Fibroblast of lung (primary cell): ENCODE measurements around the gene CCDC93. TPM values are rescaled to one million over a fixed set of nuclear protein-coding genes. Genes with fewer than 3 reads are reported as not detected.

ENCODE experiments used
- DNase-seq, 2 donors: peaks; one replicate each; pipeline versions ENCODE4 v3.0.0 to v3.0.0-alpha.2; 2010; ENCODE audit warnings: low read depth in 2 of 2
- H2AFZ ChIP-seq: 2 replicates; pipeline ENCODE4 v1.5.1; 2012; ENCODE audit warnings: low read length, control low read depth, inconsistent platforms
- H3K27ac ChIP-seq: 2 replicates; pipeline ENCODE4 v1.5.1; 2011; ENCODE audit warnings: low read length, control low read depth; ENCODE audit not compliant: insufficient read depth
- H3K27me3 ChIP-seq: 2 replicates; pipeline ENCODE4 v1.5.1; 2011; ENCODE audit warnings: mild to moderate bottlenecking, low read length; ENCODE audit not compliant: control insufficient read depth, insufficient read depth
- H3K36me3 ChIP-seq: 2 replicates; pipeline ENCODE4 v1.5.1; 2011; ENCODE audit warnings: low read length; ENCODE audit not compliant: control insufficient read depth, insufficient read depth
- H3K4me1 ChIP-seq: 2 replicates; pipeline ENCODE4 v1.5.1; 2011; ENCODE audit warnings: low read length; ENCODE audit not compliant: control insufficient read depth, insufficient read depth; ENCODE audit errors: extremely low read depth
- H3K4me2 ChIP-seq: 2 replicates; pipeline ENCODE4 v1.5.1; 2011; ENCODE audit warnings: low read length, control low read depth; ENCODE audit not compliant: insufficient read depth; ENCODE audit errors: extremely low read depth
- H3K4me3 ChIP-seq, 4 experiments: fragments of 200-600 bp in 1 of 4; sonication (generic) in 1 of 4; replicated peaks in 1 of 4; 2 replicates each; pipeline ENCODE4 v1.5.1; 2011 to 2016; ENCODE audit warnings: low read length in 4 of 4, low read depth in 3 of 4, mild to moderate bottlenecking in 3 of 4, control low read depth in 2 of 4, inconsistent platforms in 1 of 4, mixed read lengths in 1 of 4; ENCODE audit not compliant: insufficient read depth in 1 of 4; ENCODE audit errors: control extremely low read depth in 1 of 4
- H3K79me2 ChIP-seq: 2 replicates; pipeline ENCODE4 v1.5.1; 2012; ENCODE audit warnings: mild to moderate bottlenecking, low read length, inconsistent platforms; ENCODE audit not compliant: control insufficient read depth, insufficient read depth
- H3K9ac ChIP-seq: 2 replicates; pipeline ENCODE4 v1.5.1; 2011; ENCODE audit warnings: mild to moderate bottlenecking, low read length, control low read depth; ENCODE audit not compliant: insufficient read depth
- H3K9me3 ChIP-seq: 2 replicates; pipeline ENCODE4 v1.5.1; 2012; ENCODE audit warnings: low read depth, low read length; ENCODE audit not compliant: control insufficient read depth, insufficient read depth
- H4K20me1 ChIP-seq: 2 replicates; pipeline ENCODE4 v1.5.1; 2011; ENCODE audit warnings: low read length; ENCODE audit not compliant: control insufficient read depth, insufficient read depth; ENCODE audit errors: extremely low read depth
- CTCF ChIP-seq, 2 donors: IDR thresholded peaks in 1 of 2; conservative IDR thresholded peaks in 1 of 2; 1 replicate in 1 of 2; 2 replicates in 1 of 2; pipeline ENCODE4 v1.5.1; 2011 to 2012; ENCODE audit warnings: low read length in 2 of 2, control low read depth in 1 of 2, inconsistent platforms in 1 of 2, low read depth in 1 of 2, mild to moderate bottlenecking in 1 of 2
- EZH2 ChIP-seq: IDR thresholded peaks from 2 replicates; pipeline ENCODE4 v1.5.1; 2012; ENCODE audit warnings: low read length, control low read depth, mild to moderate bottlenecking; ENCODE audit errors: missing control alignments
- polyA plus RNA-seq, 2 donors: library from polyadenylated mRNA; depleted of rRNA in 1 of 2; stranded (reverse) in 1 of 2; unstranded in 1 of 2; fragments of >200 nt; gene quantifications; 2 replicates each; pipeline ENCODE4 v1.2.1, GENCODE V29; 2011 to 2012; ENCODE audit warnings: missing spikeins in 1 of 2
- total RNA-seq: library from RNA; depleted of rRNA; stranded (reverse); fragments of >200 nt; gene quantifications from 2 replicates; pipeline ENCODE4 v1.2.1, GENCODE V29; 2014

CCDC93 gene
- total and polyA plus RNA-seq, 2 donors (not counting 1 experiment from before 2014, with no cell fraction given) = 15.1 to 32.0 TPM

- TF ChIP-seq CTCF (conservative IDR thresholded peaks at IDR 0.05 in 1 of 2, IDR thresholded peaks at IDR 0.05 in 1 of 2; ENCODE audit: low read depth in 1 of 2, low read length in 2 of 2) = no peak
- TF ChIP-seq EZH2 = no peak
- peak overlapping the region; percentile 100 for H2AFZ ChIP-seq
- peak overlapping the region; percentile 14 for H3K27ac ChIP-seq
- peaks cover 3% of the 10 kb centered on the region for H3K27me3 ChIP-seq
- H3K36me3 ChIP-seq = no peaks in the 10 kb centered on the region
- H3K4me1 ChIP-seq = no peaks in the 10 kb centered on the region
- DNase-seq = no peak
- H4K20me1 ChIP-seq = no peaks in the 10 kb centered on the region
- H3K79me2 ChIP-seq = peaks cover 35% of the 10 kb centered on the region
- H3K9ac ChIP-seq = peak overlapping the region; percentile 59
- H3K9me3 ChIP-seq = no peaks in the 10 kb centered on the region
- H3K4me3 ChIP-seq = peak overlapping the region; percentile 59 to 95 (median 92)
- peak overlapping the region; percentile 98 for H3K4me2 ChIP-seq
Measured at GRCh38 chr2:118014492-118014824, 588 bp upstream of the CCDC93 start.

GRCh38 chr2:118013221-118013723, 598 bp downstream of the CCDC93 start:
- peak overlapping the region; percentile 78 for H3K27ac ChIP-seq
- peak overlapping the region; percentile 83 for H3K9ac ChIP-seq
- H3K27me3 ChIP-seq = no peaks in the 10 kb centered on the region
- peak overlapping the region; percentile 70 to 95 (median 92) for H3K4me3 ChIP-seq
- H3K79me2 ChIP-seq = peaks cover 39% of the 10 kb centered on the region
- H3K4me2 ChIP-seq = peak overlapping the region; percentile 94
- H3K4me1 ChIP-seq = no peaks in the 10 kb centered on the region
- H4K20me1 ChIP-seq = no peaks in the 10 kb centered on the region
- H2AFZ ChIP-seq = peak overlapping the region; percentile 95
- H3K36me3 ChIP-seq = peaks cover 1% of the 10 kb centered on the region
- peak in 1 of 2 donors; percentile 11 for DNase-seq
- TF ChIP-seq CTCF (conservative IDR thresholded peaks at IDR 0.05 in 1 of 2, IDR thresholded peaks at IDR 0.05 in 1 of 2; ENCODE audit: low read depth in 1 of 2, low read length in 2 of 2) (no peak), EZH2 (no peak)
- H3K9me3 ChIP-seq = no peaks in the 10 kb centered on the region

- Histone ChIP-seq H3K4me3 (peak overlapping the region; percentile 70 to 95 (median 92)), H3K4me1 (no peaks in the 10 kb centered on the region), H3K4me2 (peak overlapping the region; percentile 94), H3K9me3 (no peaks in the 10 kb centered on the region), H3K27me3 (no peaks in the 10 kb centered on the region), H3K9ac (peak overlapping the region; percentile 83), H2AFZ (no peak overlapping the region), H3K27ac (peak overlapping the region; percentile 78), H3K79me2 (peaks cover 39% of the 10 kb centered on the region), H4K20me1 (no peaks in the 10 kb centered on the region), H3K36me3 (peaks cover 2% of the 10 kb centered on the region)
- no peak for TF ChIP-seq CTCF (conservative IDR thresholded peaks at IDR 0.05 in 1 of 2, IDR thresholded peaks at IDR 0.05 in 1 of 2; ENCODE audit: low read depth in 1 of 2, low read length in 2 of 2)
- no peak for TF ChIP-seq EZH2
- DNase-seq = no peak
Measured at GRCh38 chr2:118012778-118013177, 1.1 kb downstream of the CCDC93 start.
